ENCODE results near the gene CPTP.

DNA sequence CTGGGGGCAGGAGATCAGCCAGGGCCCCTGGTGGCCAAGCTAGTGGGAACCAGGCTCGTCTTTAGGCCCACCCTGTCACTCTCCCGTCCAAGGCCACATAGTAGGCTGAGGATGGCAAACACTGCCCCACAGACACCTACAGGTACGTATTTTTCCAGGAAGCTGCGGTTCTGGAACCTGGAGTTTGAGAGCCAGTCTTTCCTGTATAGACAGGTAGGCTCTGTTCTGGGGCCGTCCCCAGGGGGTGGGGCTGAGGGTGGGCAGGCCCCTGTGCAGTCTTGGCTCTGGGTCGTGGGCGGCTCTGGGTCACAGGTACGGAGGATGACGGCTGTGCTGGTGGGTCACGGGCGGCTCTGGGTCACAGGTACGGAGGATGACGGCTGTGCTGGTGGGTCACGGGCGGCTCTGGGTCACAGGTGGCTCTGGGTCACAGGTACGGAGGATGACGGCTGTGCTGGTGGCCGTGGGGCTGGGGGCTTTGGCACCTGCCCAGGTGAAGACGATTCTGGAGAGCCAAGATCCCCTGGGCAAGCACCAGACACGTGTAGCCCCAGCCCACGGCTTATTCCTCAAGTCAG lies 14.0 kb upstream of the CPTP start:
- TF ChIP-seq, protein P1, sequence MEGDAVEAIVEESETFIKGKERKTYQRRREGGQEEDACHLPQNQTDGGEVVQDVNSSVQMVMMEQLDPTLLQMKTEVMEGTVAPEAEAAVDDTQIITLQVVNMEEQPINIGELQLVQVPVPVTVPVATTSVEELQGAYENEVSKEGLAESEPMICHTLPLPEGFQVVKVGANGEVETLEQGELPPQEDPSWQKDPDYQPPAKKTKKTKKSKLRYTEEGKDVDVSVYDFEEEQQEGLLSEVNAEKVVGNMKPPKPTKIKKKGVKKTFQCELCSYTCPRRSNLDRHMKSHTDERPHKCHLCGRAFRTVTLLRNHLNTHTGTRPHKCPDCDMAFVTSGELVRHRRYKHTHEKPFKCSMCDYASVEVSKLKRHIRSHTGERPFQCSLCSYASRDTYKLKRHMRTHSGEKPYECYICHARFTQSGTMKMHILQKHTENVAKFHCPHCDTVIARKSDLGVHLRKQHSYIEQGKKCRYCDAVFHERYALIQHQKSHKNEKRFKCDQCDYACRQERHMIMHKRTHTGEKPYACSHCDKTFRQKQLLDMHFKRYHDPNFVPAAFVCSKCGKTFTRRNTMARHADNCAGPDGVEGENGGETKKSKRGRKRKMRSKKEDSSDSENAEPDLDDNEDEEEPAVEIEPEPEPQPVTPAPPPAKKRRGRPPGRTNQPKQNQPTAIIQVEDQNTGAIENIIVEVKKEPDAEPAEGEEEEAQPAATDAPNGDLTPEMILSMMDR (IDR thresholded peaks at IDR 0.05): no peak
- TF ChIP-seq EZH2 (IDR thresholded peaks at IDR 0.05; ENCODE audit: borderline replicate concordance, insufficient read depth, low read depth, low read length, poor library complexity, severe bottlenecking): no peak
